H1 (cell line): ENCODE results near the gene ZNF396. TPM values are rescaled to one million over a fixed set of nuclear protein-coding genes. Genes with fewer than 3 reads are reported as not detected.

Experiments used
- ATF2 ChIP-seq: IDR thresholded peaks from 2 replicates; pipeline ENCODE4 v1.6.1; 2012; ENCODE audit warnings: low read length, inconsistent platforms
- BRCA1 ChIP-seq: IDR thresholded peaks from 2 replicates; pipeline ENCODE4 v1.6.1; 2012; ENCODE audit warnings: low read depth, low read length, improper control_type of control experiment
- CBX8 ChIP-seq: fragments of 300-800, 300-1000 bp; sonication (generic); IDR thresholded peaks from 2 replicates; pipeline ENCODE4 v1.7.1; 2016; ENCODE audit warnings: low read depth, low read length, borderline replicate concordance
- CEBPB ChIP-seq: IDR thresholded peaks from 2 replicates; pipeline ENCODE4 v1.6.1; 2012; ENCODE audit warnings: low read depth, low read length
- CHD1 ChIP-seq: IDR thresholded peaks from 2 replicates; pipeline ENCODE4 v1.6.1; 2012; ENCODE audit warnings: low read depth, low read length, improper control_type of control experiment
- CHD2 ChIP-seq: IDR thresholded peaks from 2 replicates; pipeline ENCODE4 v1.6.1; 2012; ENCODE audit warnings: low read length, improper control_type of control experiment
- EGR1 ChIP-seq: IDR thresholded peaks from 2 replicates; pipeline ENCODE4 v1.6.1; 2011; ENCODE audit warnings: low read depth, low read length, borderline replicate concordance
- FOSL1 ChIP-seq: IDR thresholded peaks from 2 replicates; pipeline ENCODE4 v1.6.1; 2011; ENCODE audit warnings: mild to moderate bottlenecking, low read depth, low read length, moderate library complexity; ENCODE audit not compliant: insufficient read depth
- GABPA ChIP-seq: IDR thresholded peaks from 2 replicates; pipeline ENCODE4 v1.6.1; 2011; ENCODE audit warnings: mild to moderate bottlenecking, low read length, moderate library complexity, borderline replicate concordance; ENCODE audit not compliant: insufficient read depth
- HDAC2 ChIP-seq, 2 experiments: fragments of 300-600 bp in 1 of 2; sonication (generic) in 1 of 2; IDR thresholded peaks; 2 replicates each; pipeline ENCODE4 v1.6.1; 2011 to 2012; ENCODE audit warnings: low read depth in 2 of 2, low read length in 2 of 2, mild to moderate bottlenecking in 2 of 2, moderate library complexity in 2 of 2, borderline replicate concordance in 1 of 2, inconsistent platforms in 1 of 2
- KDM4A ChIP-seq: IDR thresholded peaks from one replicate; pipeline ENCODE4 v1.7.1; 2012; ENCODE audit warnings: low read depth, mild to moderate bottlenecking, moderate library complexity, low read length, inconsistent platforms; ENCODE audit not compliant: severe bottlenecking
- KDM5A ChIP-seq: fragments of 200-600 bp; IDR thresholded peaks from 2 replicates; pipeline ENCODE4 v1.7.1; 2012; ENCODE audit warnings: mild to moderate bottlenecking, low read length, inconsistent platforms, mixed read lengths
- POLR2AphosphoS5 ChIP-seq: IDR thresholded peaks from 2 replicates; pipeline ENCODE4 v1.6.1; 2011; ENCODE audit warnings: low read depth, low read length
- POU5F1 ChIP-seq: IDR thresholded peaks from 2 replicates; pipeline ENCODE4 v1.6.1; 2011; ENCODE audit warnings: low read depth, mild to moderate bottlenecking, low read length, moderate library complexity
- RNF2 ChIP-seq: fragments of 200-900, 300-1000 bp; sonication (generic); IDR thresholded peaks from 2 replicates; pipeline ENCODE4 v1.7.1; 2016; ENCODE audit warnings: borderline replicate concordance, low read depth, mild to moderate bottlenecking, antibody characterized with exemption, low read length; ENCODE audit not compliant: poor library complexity, severe bottlenecking; ENCODE audit errors: missing control alignments
- SAP30 ChIP-seq: fragments of 300-600 bp; sonication (generic); IDR thresholded peaks from 2 replicates; pipeline ENCODE4 v1.7.1; 2012; ENCODE audit warnings: low read length, moderate library complexity, mild to moderate bottlenecking, inconsistent platforms; ENCODE audit not compliant: insufficient read depth, insufficient replicate concordance
- SIN3A ChIP-seq, 2 experiments: IDR thresholded peaks in 1 of 2; conservative IDR thresholded peaks in 1 of 2; 2 replicates each; pipeline ENCODE4 v1.6.1; 2011 to 2012; ENCODE audit warnings: low read length in 2 of 2, improper control_type of control experiment in 1 of 2, low read depth in 1 of 2, mild to moderate bottlenecking in 1 of 2
- SRF ChIP-seq: IDR thresholded peaks from 2 replicates; pipeline ENCODE4 v1.6.1; 2011; ENCODE audit warnings: mild to moderate bottlenecking, low read depth, low read length, moderate library complexity
- USF2 ChIP-seq: IDR thresholded peaks from 2 replicates; pipeline ENCODE4 v1.6.1; 2011; ENCODE audit warnings: low read length, improper control_type of control experiment
- polyA plus RNA-seq, 7 experiments: library from polyadenylated mRNA; depleted of rRNA in 3 of 7; stranded (reverse) in 5 of 7; unstranded in 2 of 7; fragments of >200 nt in 5 of 7; fragments of 200-250 nt in 2 of 7; gene quantifications; 1 replicate in 5 of 7; 2 replicates in 1 of 7; 4 replicates in 1 of 7; pipeline versions ENCODE4 v1.2.1 to v1.2.3, GENCODE V29; 2011 to 2013; ENCODE audit warnings: missing spikeins in 2 of 7, mixed read lengths in 2 of 7
- total RNA-seq: library from RNA; stranded (reverse); fragmentation: NEBNext Ultra II Directional; extraction: Animal tissue kit (Norgen Biotek cat#: 25700); gene quantifications from 2 replicates; pipeline ENCODE4 v1.2.1, GENCODE V29; 2021

The ZNF396 gene
- total and polyA plus RNA-seq, 2 of the 8 experiments (the other 6 are each of a cell fraction or from before 2014, with no cell fraction given), result 0.44 to 0.74 TPM

GRCh38 chr18:35343936-35344735, 33.0 kb downstream of the ZNF396 start, which contains the start of gene ZNF24 (continued):
- peak; percentile 31 for TF ChIP-seq SAP30
- TF ChIP-seq GABPA, result no peak; the same call in 1 of the 2 replicates
- TF ChIP-seq CBX8, result no peak
- peak; percentile 78; the same call in 1 of the 2 replicates for TF ChIP-seq CHD2
- peak; percentile 15; the same call in 1 of the 2 replicates for TF ChIP-seq CHD1
- TF ChIP-seq POLR2AphosphoS5, result peak; percentile 87
- no peak for TF ChIP-seq CEBPB
- TF ChIP-seq FOSL1, result no peak
- TF ChIP-seq SRF, result no peak
- peak; percentile 47 for TF ChIP-seq KDM4A
- TF ChIP-seq HDAC2 (IDR thresholded peaks at IDR 0.05; ENCODE audit: borderline replicate concordance in 1 of 2, low read depth in 2 of 2, low read length in 2 of 2), result peak in 1 of 2 experiments; percentile 22; a peak in 1 of 4 replicates
- no peak for TF ChIP-seq KDM5A
- TF ChIP-seq ATF2, result peak; percentile 96
- TF ChIP-seq USF2, result no peak
- TF ChIP-seq SIN3A (conservative IDR thresholded peaks at IDR 0.05 in 1 of 2, IDR thresholded peaks at IDR 0.05 in 1 of 2; ENCODE audit: low read depth in 1 of 2, low read length in 2 of 2), result peak; percentile 71 to 86; a peak in 3 of 4 replicates
- peak; percentile 20; the same call in 1 of the 2 replicates for TF ChIP-seq EGR1
- no peak for TF ChIP-seq POU5F1
- TF ChIP-seq BRCA1, result peak; percentile 33; the same call in 1 of the 2 replicates
- TF ChIP-seq RNF2, result no peak
